ENCODE results near the gene DNAJC25.

Gene DNAJC25

DNA sequence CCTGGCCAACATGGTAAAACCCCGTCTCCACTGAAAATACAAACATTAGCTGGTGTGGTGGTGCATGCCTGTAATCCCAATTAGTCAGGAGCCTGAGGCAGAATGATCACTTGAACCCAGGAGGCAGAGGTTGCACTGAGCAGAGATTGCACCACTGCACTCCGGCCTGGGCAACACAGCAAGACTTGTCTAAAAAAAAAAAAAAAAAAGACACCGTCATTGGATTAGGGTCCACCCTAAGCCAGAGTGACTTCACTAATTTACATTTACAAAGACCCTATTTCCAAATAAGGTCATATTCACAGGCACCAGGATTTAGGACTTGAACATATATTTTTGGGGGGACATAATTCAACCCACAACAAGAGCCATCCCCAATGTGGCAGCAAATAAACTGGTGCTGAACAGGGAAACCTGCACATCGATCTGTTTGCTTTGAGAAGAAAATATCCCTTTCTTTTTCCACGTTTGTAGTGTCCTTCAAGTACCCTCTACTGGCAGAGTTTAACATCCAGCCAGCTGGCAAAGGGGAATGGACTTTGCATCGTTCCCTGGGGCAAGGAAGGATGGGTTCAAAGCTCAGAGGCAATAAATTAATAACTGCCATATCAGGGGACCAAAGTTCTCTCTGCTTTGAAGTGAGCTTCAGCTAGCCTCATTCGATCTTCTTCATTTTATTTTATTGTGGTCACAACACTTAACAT, 3.7 kb upstream of the DNAJC25 start:
- DNase-seq (ENCODE audit: low spot score), result no peak

DNA sequence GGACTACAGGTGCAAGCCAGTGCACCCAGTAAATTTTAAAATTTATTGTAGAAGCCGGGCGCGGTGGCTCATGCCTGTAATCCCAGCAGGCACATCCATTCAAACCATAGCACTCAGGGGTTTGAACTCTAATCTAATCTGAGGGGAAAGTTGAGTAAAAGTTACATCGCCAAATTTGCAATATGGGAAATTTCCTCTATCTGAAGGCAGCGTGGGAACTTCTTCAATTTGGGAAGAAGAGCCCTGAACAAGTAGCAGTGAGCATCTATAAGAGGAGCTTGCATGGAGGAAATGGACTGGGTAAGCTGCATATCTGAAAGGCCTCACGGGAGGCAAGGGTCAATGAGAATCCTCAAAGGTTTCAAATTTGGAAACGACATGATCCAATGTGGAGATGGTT, 2.7 kb upstream of the DNAJC25 start:
- no peak for DNase-seq (ENCODE audit: low spot score)

DNA sequence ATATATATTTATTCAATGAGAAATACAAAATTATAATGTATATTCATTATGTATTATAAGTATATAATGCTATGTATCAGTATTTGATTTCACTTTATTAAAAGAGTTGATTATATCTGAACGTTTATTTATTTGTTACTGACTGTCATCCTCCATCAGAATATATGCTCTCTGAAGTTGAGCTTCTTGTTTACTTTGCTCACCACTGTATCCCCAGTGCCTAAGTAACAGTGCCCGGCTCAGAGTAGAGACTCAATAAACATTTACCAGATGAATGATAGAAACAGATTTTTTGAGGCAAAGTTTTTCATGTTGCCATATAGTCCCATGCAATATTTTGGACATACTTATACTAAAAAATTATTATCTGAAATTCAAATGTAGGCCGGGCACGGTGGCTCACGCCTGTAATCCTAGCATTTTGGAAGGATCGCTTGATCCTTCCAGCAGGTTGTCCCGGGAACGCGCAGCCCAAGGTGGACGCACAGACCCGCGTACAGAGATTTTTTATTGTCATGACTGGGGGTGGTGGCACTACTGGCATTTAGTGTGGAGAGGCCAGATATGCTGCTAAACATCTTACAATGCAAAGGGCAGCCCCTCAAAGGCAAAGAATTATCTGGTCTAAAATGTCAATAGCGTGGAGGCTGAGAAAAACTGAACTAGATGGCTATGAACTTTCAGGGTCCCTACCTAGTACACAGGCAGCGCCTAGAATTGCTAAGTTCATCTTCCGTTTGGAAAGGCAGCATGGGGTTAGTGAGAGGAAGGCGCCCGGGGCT, 761 bp upstream of the DNAJC25 start:
- DNase-seq (ENCODE audit: low spot score), result no peak

DNA sequence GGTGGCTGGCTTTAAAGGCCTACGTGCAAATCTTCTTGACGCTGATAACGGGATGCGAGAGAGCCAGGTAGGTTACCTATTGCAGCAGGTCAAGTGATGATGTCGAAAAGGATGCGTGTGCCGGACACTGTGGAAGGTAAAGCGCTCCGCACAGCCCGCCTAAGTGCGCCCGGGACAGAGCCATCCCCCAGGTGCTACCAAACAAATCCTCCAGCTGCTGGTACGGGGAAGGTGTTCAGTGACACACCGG, 245 bp upstream of the DNAJC25 start:
- DNase-seq (ENCODE audit: low spot score), result no peak

DNA sequence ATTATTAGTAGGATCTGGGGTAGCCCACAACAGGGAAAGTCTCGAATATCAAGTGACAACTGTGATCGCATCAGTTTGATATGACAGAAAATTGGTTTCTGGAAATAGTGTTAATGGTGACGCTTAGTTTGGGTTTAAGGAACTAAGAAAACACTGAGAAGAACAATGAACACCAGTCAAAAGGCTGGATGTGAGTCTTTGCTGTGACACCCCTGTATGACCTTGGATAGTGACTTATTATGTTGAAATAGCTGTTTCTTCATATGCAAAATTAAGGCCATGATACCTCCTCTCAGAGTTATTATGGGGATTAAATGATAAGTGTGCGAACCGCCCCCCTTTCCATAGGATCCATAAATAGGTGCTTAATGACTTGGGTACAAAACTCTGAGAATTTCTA, 926 bp downstream of the DNAJC25 start:
- no peak for DNase-seq (ENCODE audit: low spot score)

DNA sequence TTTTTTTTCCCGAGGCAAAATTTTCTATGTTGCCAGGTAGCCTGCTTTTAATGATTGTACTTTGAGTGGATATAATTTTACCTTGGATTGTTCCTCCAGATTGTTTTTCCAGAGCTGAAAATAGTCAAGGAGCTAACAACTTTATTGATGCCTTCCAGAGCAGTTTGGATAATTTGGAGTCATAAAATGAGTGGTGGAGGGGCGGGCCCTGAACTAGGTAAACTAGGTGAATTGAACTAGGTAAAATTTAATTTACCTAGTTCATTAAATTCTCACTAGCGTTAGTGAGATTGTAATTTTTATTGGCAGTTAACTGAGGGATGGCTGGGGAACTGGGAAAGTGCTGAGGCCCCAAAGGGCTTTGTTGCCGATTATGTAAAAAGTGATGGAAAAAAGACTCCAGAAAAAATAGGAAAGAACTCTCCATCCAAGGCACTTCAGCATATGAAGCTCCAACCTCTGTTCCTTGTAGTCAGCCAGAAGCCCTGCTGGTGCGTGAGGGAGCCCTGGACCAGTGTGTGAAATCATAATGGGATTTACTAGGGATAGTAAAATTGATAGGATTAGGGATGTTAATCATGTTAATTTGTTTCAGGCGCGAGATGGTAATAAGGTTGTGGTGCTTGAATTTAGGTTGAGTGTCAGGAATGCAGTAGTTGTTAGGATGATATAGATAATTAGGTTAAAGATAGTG, 1.7 kb downstream of the DNAJC25 start:
- no peak for DNase-seq (ENCODE audit: low spot score)

DNA sequence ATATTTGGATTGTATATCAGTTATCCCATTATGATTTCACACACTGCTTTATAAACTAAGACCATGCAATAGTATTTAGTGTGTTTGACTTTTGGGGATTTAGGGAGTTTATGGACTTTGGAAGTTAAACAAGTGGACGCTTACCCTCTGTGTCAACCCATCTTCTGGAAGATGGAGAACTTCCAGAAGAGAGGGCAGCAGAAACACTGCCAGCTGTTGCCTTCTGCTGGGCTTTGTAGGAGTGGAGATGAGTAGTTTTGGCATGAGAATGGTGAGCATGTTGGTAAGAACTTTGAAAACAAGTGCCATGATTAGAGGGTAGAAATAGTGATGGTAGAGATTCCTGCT, 2.2 kb downstream of the DNAJC25 start:
- no peak for DNase-seq (ENCODE audit: low spot score)

DNA sequence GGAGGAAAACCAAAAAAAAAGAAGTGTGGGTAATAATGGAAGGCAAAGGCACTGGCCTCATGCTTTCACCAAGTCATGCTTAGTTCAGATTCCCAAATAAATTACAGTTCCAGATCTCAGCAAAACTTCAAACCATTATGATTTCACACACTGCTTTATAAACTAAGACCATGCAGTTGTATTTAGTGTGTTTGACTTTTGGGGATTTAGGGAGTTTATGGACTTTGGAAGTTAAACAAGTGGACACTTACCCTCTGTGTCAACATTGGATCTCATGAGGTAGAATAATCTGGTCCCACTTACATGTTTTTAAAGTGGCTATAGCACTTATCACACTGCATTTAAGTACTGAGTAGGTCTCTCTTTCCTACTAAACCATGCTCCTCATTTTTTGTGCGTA, 3.7 kb downstream of the DNAJC25 start:
- no peak for DNase-seq (ENCODE audit: low spot score)

DNA sequence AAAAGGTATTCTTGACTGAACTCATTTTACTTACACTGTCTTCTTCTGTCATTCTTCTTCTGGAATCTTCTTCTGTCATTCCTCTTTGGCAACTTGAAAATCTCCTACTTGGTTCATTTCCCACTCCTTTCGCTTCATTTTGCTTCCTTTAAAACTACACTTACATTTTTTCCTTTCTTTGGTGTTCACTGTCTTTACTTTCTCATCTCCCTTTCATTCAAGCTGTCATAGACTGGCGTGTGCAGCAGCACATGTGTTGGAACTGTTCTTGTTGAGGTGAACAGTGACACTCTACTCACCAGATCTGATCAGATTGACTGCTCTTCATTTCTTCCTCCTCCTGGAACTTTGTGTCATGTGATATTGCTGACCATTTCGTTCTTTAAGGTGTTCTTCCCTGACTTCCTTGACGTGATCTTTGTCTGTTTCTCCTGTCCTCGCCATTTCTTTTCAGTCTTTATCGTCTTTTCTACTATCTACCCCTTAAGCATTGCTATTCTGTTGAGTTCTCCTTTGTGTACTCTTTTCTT, 6.4 kb downstream of the DNAJC25 start:
- DNase-seq (ENCODE audit: low spot score), result no peak

DNA sequence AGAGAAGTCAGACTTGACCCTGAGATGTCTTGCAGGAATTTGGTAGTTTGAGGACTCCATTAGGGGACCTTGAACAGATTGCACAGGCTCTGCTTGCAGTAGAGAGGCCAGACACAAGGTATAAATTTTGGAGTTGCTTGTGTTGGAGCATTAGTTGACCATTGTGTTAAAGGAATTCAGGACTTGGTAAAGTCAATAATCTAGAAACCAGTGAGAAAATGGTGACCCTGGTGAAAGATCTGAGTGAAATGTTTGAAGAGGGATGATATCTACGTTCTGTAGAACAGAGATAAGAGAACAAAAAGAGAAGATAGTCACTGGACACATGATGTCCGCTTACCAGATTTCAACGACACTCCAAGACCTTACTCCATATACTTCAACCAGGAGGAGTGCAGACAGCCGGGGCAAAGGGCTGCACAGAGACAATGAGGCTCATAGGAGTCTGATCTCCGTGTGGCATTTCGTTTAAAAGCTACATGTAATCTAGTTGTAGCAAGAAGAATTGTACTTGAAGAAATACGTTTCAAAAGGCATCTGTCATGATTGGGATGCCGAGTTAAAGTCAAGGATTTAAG, 13.2 kb downstream of the DNAJC25 start:
- DNase-seq (ENCODE audit: low spot score), result no peak

DNA sequence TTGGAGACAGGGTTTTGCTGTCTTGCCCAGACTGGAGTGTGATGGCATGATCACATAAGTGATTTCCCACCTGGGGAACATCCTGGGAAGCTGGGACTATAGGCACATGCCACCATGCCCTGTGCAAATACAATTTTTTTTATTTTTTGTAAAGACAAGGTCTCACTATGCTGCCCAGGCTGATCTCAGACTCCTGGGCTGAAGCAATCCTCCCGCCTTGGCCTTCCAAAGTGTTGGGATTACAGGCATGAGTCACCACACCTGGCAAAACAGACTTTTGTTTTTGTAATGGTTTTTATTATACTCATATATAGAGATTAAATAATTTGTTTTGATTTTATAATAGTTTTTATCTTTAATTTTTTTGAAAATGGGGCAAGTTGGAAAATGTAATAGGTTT, 14.7 kb downstream of the DNAJC25 start:
- no peak for DNase-seq (ENCODE audit: low spot score)

DNA sequence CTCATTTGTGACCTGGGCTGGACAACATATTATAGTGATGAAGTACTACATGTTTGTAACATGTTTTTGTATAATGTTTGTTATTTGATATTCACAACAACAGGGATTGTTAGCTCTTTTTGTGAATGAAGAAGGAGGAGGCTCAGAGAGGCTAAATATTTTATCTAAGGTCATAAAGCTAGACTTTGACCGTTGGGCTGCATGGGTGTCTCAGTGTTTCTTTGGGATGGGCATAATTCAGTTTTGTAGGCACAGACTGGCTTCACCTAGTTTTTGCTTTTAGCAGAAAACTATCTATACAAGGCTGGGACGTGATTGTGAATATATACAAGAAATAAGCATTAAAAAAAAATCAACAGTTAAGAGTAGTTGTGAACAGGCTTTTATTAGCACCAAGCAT, 15.3 kb downstream of the DNAJC25 start:
- no peak for DNase-seq (ENCODE audit: low spot score)

DNA sequence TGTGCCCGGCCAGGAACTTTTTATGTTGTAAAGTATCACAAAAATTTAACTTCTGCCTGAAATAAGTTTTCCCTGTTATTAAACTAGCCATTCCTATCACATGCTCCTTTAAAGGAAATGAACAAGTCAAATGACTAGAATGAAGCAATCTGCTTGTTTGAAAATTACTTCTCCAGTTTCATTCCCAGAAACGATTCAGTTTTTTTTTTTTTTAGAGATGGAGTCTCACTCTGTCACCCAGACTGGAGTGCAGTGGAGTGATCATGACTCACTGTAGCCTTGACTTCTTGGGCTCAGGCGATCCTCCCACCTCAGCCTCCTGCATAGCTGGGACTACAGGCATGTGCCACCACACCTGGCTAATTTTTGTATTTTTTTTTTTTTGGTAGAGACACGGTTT, 16.9 kb downstream of the DNAJC25 start:
- no peak for DNase-seq (ENCODE audit: low spot score)

DNA sequence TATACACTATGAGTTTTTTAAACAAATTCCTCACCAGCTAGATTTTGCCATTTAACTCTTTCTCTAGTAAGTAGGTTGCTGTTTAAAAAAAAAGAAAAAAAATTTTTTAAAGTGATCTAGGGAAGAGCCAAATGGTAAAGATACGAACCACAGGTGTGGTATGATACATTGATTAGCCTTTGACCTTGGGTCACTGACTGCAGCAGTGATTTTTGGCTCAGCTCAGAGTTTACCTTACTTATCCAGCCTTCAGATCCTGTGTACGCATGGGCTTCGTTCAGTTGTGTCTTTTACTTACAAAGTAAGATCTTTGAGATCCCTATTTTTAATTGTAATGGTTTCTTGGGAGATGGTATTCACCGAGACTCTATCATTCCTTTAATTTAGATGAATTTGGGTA, 17.9 kb downstream of the DNAJC25 start:
- DNase-seq (ENCODE audit: low spot score), result no peak

DNA sequence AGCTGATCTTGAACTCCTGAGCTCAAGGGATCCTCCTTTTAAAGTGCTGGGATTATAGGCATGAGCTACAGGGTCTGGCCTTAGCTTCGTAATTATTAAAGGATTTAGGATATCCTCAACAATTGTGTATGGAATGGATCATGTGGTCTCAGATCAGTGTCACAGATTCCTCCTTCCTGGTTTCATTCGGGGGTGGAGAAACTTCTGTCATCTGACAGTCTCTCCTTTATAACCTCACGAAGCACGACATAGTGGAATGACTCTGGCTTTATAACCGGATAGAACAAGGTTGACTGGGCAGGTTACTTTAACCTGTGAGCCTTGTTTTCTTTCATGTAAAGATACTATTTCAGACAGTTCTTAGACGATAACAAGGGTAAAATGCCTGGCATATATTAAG, 25.9 kb downstream of the DNAJC25 start:
- no peak for DNase-seq (ENCODE audit: low spot score)

DNA sequence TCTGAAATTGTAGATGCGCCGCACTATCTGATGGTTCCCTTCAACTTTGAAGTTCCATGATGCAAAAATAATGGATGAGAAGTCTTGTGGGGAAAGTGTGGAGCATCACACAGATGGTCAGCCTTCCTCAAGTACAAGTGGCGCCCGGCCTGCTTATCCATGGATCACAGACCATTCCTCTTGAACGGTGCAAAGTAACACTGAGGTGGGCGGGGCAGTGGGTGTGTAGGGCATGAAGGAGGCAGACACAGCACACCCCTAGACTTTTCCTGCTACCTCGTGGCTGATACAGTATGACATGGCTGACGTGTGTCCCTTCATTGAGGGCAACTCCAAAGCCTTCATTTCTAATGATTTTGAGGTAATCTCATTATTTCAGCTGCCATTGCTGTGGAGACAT, 27.8 kb downstream of the DNAJC25 start:
- no peak for DNase-seq (ENCODE audit: low spot score)

DNA sequence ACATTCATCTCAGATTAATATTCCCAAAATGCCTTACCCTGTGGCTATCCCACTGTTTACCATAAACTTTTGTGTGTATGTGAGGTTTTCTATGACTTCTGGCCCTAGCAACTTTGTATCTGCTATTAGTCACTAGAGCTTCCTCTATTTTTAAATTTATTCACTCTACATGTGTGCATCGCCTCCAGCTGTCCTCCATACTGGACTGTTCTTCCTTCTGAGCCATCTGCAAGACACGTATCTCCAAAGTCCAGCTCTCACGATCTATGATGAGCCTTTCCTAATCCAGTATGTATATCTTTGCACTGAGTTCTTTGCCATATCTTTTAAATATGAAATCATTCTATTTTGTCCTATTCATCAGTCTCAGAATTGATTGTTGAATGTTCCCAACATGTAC, 28.6 kb downstream of the DNAJC25 start:
- no peak for DNase-seq (ENCODE audit: low spot score)

DNA sequence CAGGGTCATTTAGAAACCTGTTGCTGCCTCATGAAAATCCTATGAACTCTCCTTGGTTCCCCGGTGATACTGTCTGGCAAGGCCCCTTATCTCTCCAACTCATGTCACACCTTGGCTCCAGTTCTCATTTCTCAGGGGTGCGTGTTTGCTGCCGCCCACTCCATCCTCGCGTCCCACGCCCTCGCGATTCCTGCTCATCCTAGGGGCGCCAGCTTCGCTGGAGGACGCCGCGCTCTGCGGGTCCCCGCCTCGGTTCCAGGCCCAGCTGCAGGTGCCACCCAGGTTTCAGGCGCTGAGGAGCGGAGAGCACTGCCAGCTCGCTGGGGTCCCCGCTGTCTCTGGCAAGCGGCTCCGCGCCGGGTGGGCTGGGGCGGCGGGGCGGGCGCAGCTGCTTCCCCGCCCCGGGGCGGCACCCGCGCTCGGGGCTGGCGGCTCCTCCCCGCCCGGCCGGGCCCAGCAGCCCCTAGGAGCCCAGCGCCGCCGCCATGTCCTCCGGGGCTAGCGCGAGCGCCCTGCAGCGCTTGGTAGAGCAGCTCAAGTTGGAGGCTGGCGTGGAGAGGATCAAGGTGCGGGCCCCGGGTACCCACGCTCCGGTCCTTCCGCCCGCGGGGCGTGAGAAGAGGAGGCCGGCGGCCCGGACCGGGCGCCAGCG, 30.1 kb downstream of the DNAJC25 start, which contains the start of gene GNG10:
Gene GNG10, plus strand, starts transcription at position 456 of the 652 bp plus-strand sequence. Its CDS starts 30 bp downstream, at position 486.
- peak; percentile 81 for DNase-seq (ENCODE audit: low spot score)

DNA sequence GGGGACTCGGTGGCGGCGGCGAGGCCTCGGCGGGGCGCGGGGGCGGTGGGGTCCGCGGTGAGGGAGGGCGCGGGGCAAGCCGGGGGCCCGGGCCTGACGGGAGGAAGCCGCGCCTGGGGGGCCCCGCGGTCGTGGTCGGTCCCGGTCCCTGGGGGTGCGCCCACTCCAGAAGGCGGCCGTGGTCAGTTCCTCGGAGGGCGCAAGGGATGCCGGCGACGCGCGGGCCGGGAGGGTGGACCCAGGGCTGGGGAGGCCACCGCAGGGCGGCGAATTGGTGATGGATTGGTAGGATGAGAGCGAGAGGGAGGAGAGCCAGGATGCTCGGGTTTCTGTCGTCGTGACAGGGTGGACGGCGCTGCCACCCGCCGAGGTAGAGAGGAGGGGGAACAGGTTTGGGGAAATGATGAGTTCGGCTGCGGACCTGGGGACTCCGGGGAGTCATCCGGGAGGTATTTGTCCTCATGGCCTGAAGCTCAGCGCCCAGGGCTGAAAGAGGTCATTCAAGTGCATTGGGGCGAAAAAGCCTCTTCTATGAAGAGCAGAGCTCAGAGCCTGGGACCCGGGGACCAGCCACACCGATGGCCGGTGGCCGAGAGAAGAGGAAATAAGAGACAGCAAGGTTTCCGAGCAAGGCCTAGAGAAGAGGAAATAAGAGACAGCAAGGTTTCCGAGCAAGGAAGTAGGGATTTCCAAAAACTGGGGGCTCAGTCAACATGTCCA, 30.8 kb downstream of the DNAJC25 start:
- peak; percentile 70 for DNase-seq (ENCODE audit: low spot score)

DNA sequence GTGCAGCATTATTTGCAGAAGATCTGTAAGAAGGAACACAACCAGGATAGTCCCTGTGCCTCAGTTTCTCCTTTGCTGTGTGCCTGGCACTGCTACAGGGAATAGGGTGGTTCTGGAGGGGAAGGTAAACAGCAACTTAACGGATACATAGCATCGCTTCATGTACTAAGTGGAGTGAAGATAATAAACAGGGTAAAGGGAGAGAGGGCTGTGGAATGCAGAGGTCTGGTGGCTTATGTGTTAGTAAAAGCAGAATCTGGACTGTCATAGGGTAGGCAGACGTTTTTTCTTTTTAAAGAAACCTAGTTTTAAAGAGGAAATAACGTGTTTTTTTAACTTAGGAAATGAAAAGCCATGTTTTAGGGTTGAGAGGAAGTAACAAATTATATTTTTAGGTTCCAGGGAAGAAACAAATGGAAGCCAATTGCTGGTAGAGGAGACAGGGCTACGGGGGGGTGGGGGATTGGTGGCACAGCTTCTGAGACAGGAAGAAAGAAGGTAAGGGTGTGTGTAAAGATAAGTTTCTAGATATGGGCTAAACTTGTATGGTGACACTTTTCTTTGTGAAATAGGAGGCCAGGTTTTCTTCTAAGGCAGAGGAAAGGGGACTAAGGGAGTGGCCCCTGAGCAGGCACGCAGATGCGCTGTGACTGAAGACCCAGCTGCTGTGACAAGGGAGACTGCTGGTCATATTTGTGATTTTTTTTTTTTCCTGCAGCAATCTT, 31.6 kb downstream of the DNAJC25 start:
- DNase-seq (ENCODE audit: low spot score), result peak; percentile 23

DNA sequence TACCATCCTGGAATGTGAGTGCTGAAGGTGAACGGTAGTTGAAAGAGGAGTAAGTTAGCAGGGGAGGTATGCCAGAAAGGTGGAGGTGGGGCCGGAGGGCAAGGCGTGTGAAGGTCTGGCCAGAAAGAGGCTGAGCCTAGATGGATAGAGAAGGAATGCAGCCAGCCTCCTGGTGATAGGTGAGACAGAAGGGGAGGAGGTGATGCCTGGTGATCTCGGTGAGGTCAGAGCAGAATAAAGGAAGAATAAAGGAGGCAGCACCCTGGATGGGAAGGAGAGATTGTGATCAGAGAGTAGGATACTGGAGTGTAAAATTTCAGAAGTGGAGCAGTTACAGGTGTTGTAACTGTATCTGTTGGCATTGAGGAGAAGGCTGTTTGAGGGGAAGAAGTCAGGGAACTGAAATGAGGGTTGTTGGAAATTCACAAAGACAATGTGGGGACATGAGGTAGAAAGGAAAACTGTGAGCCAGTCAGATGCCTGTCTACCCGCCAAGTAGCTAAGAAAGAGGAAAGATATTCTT, 32.2 kb downstream of the DNAJC25 start:
- DNase-seq (ENCODE audit: low spot score), result no peak
